IPS-15b (cell line): ENCODE measurements around the gene COQ10A.

ENCODE experiments used
- H3K27me3 ChIP-seq: one replicate; pipeline ENCODE4 v1.6.1; 2013; ENCODE audit warnings: low read length; ENCODE audit not compliant: control insufficient read depth, insufficient read depth
- H3K36me3 ChIP-seq: one replicate; pipeline ENCODE4 v1.6.1; 2013; ENCODE audit warnings: low read length; ENCODE audit not compliant: control insufficient read depth, insufficient read depth
- H3K4me1 ChIP-seq: one replicate; pipeline ENCODE4 v1.6.1; 2013; ENCODE audit warnings: mild to moderate bottlenecking, low read length; ENCODE audit not compliant: control insufficient read depth, insufficient read depth
- H3K4me3 ChIP-seq: one replicate; pipeline ENCODE4 v1.5.1; 2013; ENCODE audit warnings: low read depth, low read length
- H3K9ac ChIP-seq: one replicate; pipeline ENCODE4 v1.6.1; 2013; ENCODE audit warnings: low read depth, mild to moderate bottlenecking, low read length
- H3K9me3 ChIP-seq: one replicate; pipeline ENCODE4 v1.6.1; 2013; ENCODE audit warnings: mild to moderate bottlenecking, low read length; ENCODE audit not compliant: control insufficient read depth, insufficient read depth

COQ10A gene

GRCh38 chr12:56248711-56249110 is 18.0 kb upstream of the COQ10A start:
- Histone ChIP-seq H3K27me3 (no peaks in the 10 kb centered on the region), H3K9ac (no peak overlapping the region), H3K4me1 (no peaks in the 10 kb centered on the region), H3K36me3 (peaks cover 68% of the 10 kb centered on the region), H3K9me3 (no peaks in the 10 kb centered on the region), H3K4me3 (no peak overlapping the region)

- Histone ChIP-seq H3K36me3 (peaks cover 62% of the 10 kb centered on the region), H3K9me3 (no peaks in the 10 kb centered on the region), H3K4me3 (no peak overlapping the region), H3K27me3 (no peaks in the 10 kb centered on the region), H3K9ac (no peak overlapping the region), H3K4me1 (peaks cover 5% of the 10 kb centered on the region)
These were observed 14.1 kb upstream of the COQ10A start for GRCh38 chr12:56252649-56253048.

- H3K9me3 ChIP-seq = no peaks in the 10 kb centered on the region
- H3K27me3 ChIP-seq = no peaks in the 10 kb centered on the region
- no peak overlapping the region for H3K9ac ChIP-seq
- H3K36me3 ChIP-seq = peaks cover 57% of the 10 kb centered on the region
- no peak overlapping the region for H3K4me3 ChIP-seq
- peaks cover 5% of the 10 kb centered on the region for H3K4me1 ChIP-seq
These were observed 13.7 kb upstream of the COQ10A start for GRCh38 chr12:56253091-56253490.

- no peak overlapping the region for H3K4me3 ChIP-seq
- H3K9me3 ChIP-seq = no peaks in the 10 kb centered on the region
- H3K36me3 ChIP-seq = peaks cover 42% of the 10 kb centered on the region
- no peaks in the 10 kb centered on the region for H3K27me3 ChIP-seq
- H3K4me1 ChIP-seq = peaks cover 5% of the 10 kb centered on the region
- no peak overlapping the region for H3K9ac ChIP-seq
These were observed 11.1 kb upstream of the COQ10A start for GRCh38 chr12:56255671-56256070.

GRCh38 chr12:56256326-56256960 is 10.3 kb upstream of the COQ10A start:
- H3K4me3 ChIP-seq = peak overlapping the region; percentile 90
- H3K4me1 ChIP-seq = peaks cover 5% of the 10 kb centered on the region
- H3K36me3 ChIP-seq = peaks cover 39% of the 10 kb centered on the region
- H3K27me3 ChIP-seq = no peaks in the 10 kb centered on the region
- no peak overlapping the region for H3K9ac ChIP-seq
- no peaks in the 10 kb centered on the region for H3K9me3 ChIP-seq

GRCh38 chr12:56257071-56257470 is 9.7 kb upstream of the COQ10A start:
- H3K9me3 ChIP-seq = no peaks in the 10 kb centered on the region
- peaks cover 5% of the 10 kb centered on the region for H3K4me1 ChIP-seq
- H3K9ac ChIP-seq = no peak overlapping the region
- H3K27me3 ChIP-seq = no peaks in the 10 kb centered on the region
- peaks cover 35% of the 10 kb centered on the region for H3K36me3 ChIP-seq
- peak overlapping the region; percentile 90 for H3K4me3 ChIP-seq

- Histone ChIP-seq H3K9ac (peak overlapping the region; percentile 60), H3K4me3 (peak overlapping the region; percentile 90), H3K4me1 (peaks cover 5% of the 10 kb centered on the region), H3K36me3 (peaks cover 30% of the 10 kb centered on the region), H3K27me3 (no peaks in the 10 kb centered on the region), H3K9me3 (no peaks in the 10 kb centered on the region)
These were observed 9.2 kb upstream of the COQ10A start for GRCh38 chr12:56257491-56258067.

GRCh38 chr12:56258068-56258819 is 8.5 kb upstream of the COQ10A start, which contains the start of gene ANKRD52:
TSS of gene ANKRD52 (minus strand) at chr12:56258384. CDS start at chr12:56258269, 115 bp downstream.
- peak within 1 kb of the TSS; percentile 94 for H3K4me3 ChIP-seq
- peaks cover 23% of the 10 kb centered on the region for H3K36me3 ChIP-seq
- peak within 1 kb of the TSS; percentile 88 for H3K9ac ChIP-seq
- peaks cover 5% of the 10 kb centered on the region for H3K4me1 ChIP-seq
- H3K9me3 ChIP-seq = no peaks in the 10 kb centered on the region
- H3K27me3 ChIP-seq = no peaks in the 10 kb centered on the region

- peak overlapping the region; percentile 94 for H3K4me3 ChIP-seq
- peaks cover 5% of the 10 kb centered on the region for H3K4me1 ChIP-seq
- no peaks in the 10 kb centered on the region for H3K27me3 ChIP-seq
These were observed 7.9 kb upstream of the COQ10A start for GRCh38 chr12:56258820-56259183.

GRCh38 chr12:56260380-56260779 is 6.4 kb upstream of the COQ10A start:
- no peaks in the 10 kb centered on the region for H3K9me3 ChIP-seq
- H3K4me1 ChIP-seq = peaks cover 5% of the 10 kb centered on the region
- H3K36me3 ChIP-seq = peaks cover 6% of the 10 kb centered on the region
- H3K27me3 ChIP-seq = no peaks in the 10 kb centered on the region
- no peak overlapping the region for H3K9ac ChIP-seq
- H3K4me3 ChIP-seq = no peak overlapping the region

More at GRCh38 chr12:56258820-56259183, 7.9 kb upstream of the COQ10A start:
- Histone ChIP-seq H3K36me3 (peaks cover 18% of the 10 kb centered on the region), H3K9me3 (no peaks in the 10 kb centered on the region), H3K9ac (peak overlapping the region; percentile 88)

GRCh38 chr12:56260921-56261320 is 5.8 kb upstream of the COQ10A start:
- Histone ChIP-seq H3K9me3 (no peaks in the 10 kb centered on the region), H3K4me1 (peaks cover 5% of the 10 kb centered on the region), H3K9ac (no peak overlapping the region)

More at GRCh38 chr12:56260921-56261320, 5.8 kb upstream of the COQ10A start:
- no peak overlapping the region for H3K4me3 ChIP-seq
- H3K36me3 ChIP-seq = peaks cover under 1% of the 10 kb centered on the region
- no peaks in the 10 kb centered on the region for H3K27me3 ChIP-seq
